Epithelial cell of proximal tubule (primary cell): ENCODE data around the gene NAA35. TPM values are rescaled to one million over a fixed set of nuclear protein-coding genes. Genes with fewer than 3 reads are reported as not detected.
A peak's percentile ranks its signal among the peaks of the same experiment; 100 is the strongest.

Experiments used
- DNase-seq: peaks from one replicate; pipeline ENCODE4 v3.0.0-alpha.2; 2011; ENCODE audit warnings: low read depth
- H3K4me3 ChIP-seq: 2 replicates; pipeline ENCODE4 v1.5.1; 2011; ENCODE audit warnings: low read depth, mild to moderate bottlenecking, low read length
- CTCF ChIP-seq: conservative IDR thresholded peaks from 2 replicates; pipeline ENCODE4 v1.5.1; 2012; ENCODE audit warnings: low read depth, mild to moderate bottlenecking, low read length
- total RNA-seq: library from RNA; depleted of rRNA; stranded (reverse); fragments of >200 nt; gene quantifications from 2 replicates; pipeline ENCODE4 v1.2.3, GENCODE V29; 2015

NAA35 gene
- total RNA-seq, 1 donor from 2014 or later = 22.8 TPM

GRCh38 chr9:86062845-86063693 lies 122.1 kb downstream of the NAA35 start:
- H3K4me3 ChIP-seq = peak overlapping the region; percentile 37
- no peak for TF ChIP-seq CTCF
- DNase-seq = no peak

- no peak for DNase-seq
- no peak for TF ChIP-seq CTCF
- no peak overlapping the region for H3K4me3 ChIP-seq
These were observed 123.3 kb downstream of the NAA35 start for GRCh38 chr9:86064220-86064619.

GRCh38 chr9:86069206-86069869 lies 128.4 kb downstream of the NAA35 start:
- TF ChIP-seq CTCF = no peak
- no peak for DNase-seq
- H3K4me3 ChIP-seq = no peak overlapping the region

Other genes starting within 250 kb of the NAA35 start
- gene AGTPBP1, start 199.2 kb upstream of the NAA35 start, total RNA-seq = 15.5 and 21.0 TPM in 2 replicates
- 109 and 112 TPM in 2 replicates for gene GOLM1, start 158.4 kb downstream of the NAA35 start, total RNA-seq